ENCODE measurements around the gene CDC23.

CDC23 gene

DNA sequence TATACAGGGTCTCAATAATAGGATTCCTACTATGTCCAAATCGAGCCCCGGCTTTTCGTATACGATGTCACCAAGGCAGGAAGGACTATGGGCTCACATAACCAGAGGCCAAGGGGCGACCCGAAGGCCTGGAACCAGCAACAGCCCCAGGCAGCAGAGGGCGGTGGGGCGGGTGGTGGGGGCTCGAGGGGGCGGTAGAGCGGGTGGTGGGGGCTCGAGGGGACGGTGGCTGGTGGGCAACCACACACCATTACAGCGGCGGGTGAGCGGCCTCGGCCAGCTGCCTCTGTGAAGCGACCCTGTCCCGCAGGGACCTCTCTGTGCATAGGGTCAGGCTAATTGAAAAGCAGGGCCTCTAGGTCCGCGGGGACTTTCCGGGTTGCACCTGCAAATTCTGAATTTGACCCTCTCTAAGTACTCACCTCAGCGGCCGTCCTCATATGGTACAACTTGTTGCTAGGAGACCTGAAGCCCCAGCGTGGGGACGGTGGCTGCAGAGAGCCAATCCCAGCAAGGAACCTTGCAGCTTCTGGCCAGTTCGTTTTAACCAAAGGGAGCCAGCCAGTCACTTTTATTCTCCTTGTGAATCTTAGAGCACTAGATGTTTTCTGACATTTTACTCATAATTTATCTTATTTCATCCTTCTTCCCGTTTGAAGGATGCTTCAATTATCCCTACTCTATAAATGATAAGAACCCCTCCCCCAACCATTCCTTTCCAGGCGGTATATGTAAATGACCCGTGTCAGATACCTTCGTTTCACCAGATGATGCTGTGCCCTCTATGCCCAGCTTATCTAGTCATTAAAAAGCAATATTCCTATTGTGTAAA is 74.0 kb downstream of the CDC23 start, which contains the start of gene NME5:
Gene NME5, minus strand, starts transcription at position 480 of the 832 bp plus-strand sequence. CDS start 648 bp downstream, outside the sequence.
- no peak for DNase-seq
